Uterus (tissue), 4 donors: ENCODE measurements around the gene TP53BP1. TPM values are rescaled to one million over a fixed set of nuclear protein-coding genes. Genes with fewer than 3 reads are reported as not detected.

Source experiments
- DNase-seq, 2 donors: peaks; one replicate each; pipeline ENCODE4 v3.0.0-alpha.2; 2019 to 2020
- H3K27ac ChIP-seq, 2 donors: fragments of 200-600 bp; sonication (generic); 1 replicate in 1 of 2; 2 replicates in 1 of 2; pipeline ENCODE4 v1.5.1; 2016 to 2018
- H3K27me3 ChIP-seq, 2 donors: fragments of 200-600 bp; sonication (generic); one replicate each; pipeline ENCODE4 v1.5.1; 2018 to 2019; ENCODE audit warnings: control low read depth in 1 of 2
- H3K36me3 ChIP-seq, 2 donors: fragments of 200-600 bp; sonication (generic); one replicate each; pipeline ENCODE4 v1.5.1; 2019; ENCODE audit warnings: control low read depth in 1 of 2
- H3K4me1 ChIP-seq, 2 donors: fragments of 200-600 bp; sonication (generic); one replicate each; pipeline ENCODE4 v1.5.1; 2018 to 2019; ENCODE audit warnings: control low read depth in 1 of 2
- H3K4me3 ChIP-seq, 2 donors: fragments of 200-600 bp; sonication (generic); 1 replicate in 1 of 2; 2 replicates in 1 of 2; pipeline ENCODE4 v1.5.1; 2018 to 2019; ENCODE audit warnings: mild to moderate bottlenecking in 1 of 2
- H3K9me3 ChIP-seq, 2 donors: fragments of 200-600 bp; sonication (generic); one replicate each; pipeline ENCODE4 v1.5.1; 2019; ENCODE audit warnings: control low read depth in 1 of 2
- CTCF ChIP-seq, 4 experiments: fragments of 200-600 bp in 2 of 4; fragments of 450-650 bp in 2 of 4; sonication (generic) in 2 of 4; IDR thresholded peaks; one replicate each; pipeline ENCODE4 v1.5.1; 2016 to 2019; ENCODE audit warnings: antibody characterized with exemption in 4 of 4, mild to moderate bottlenecking in 2 of 4, moderate library complexity in 1 of 4
- POLR2A ChIP-seq, 2 donors: fragments of 450-650 bp; IDR thresholded peaks; one replicate each; pipeline ENCODE4 v1.6.1; 2016; ENCODE audit warnings: antibody characterized with exemption in 2 of 2, mild to moderate bottlenecking in 1 of 2, moderate library complexity in 1 of 2
- intact Hi-C: fragments of 100-400 bp; cut with DNase I; formaldehyde crosslinking; loops from one replicate; pipeline ENCODE4 v1.15.1; 2023; ENCODE audit warnings: low total_unique reads
- total RNA-seq, 4 donors: library from RNA; depleted of rRNA in 3 of 4; stranded (reverse); fragments of >200 nt in 3 of 4; gene quantifications; one replicate each; pipeline versions ENCODE4 v1.1.0 to v1.2.4, GENCODE V29; 2014 to 2023
- donor health status: DM: yes; HTN: yes; CAD: no.

Gene TP53BP1
- total RNA-seq, 4 donors from 2014 or later, result 30.2 to 150 (median 51.4) TPM

GRCh38 chr15:43412096-43412495, 80.9 kb downstream of the TP53BP1 start:
- no peak for TF ChIP-seq CTCF (IDR thresholded peaks at IDR 0.05)
- TF ChIP-seq POLR2A (IDR thresholded peaks at IDR 0.05), result no peak
- intact Hi-C loops, result no loop called here
- no peak overlapping the region for H3K27ac ChIP-seq
- no peak overlapping the region for H3K4me3 ChIP-seq
- H3K36me3 ChIP-seq, result no peaks in the 10 kb centered on the region
- H3K9me3 ChIP-seq, result no peaks in the 10 kb centered on the region
- H3K27me3 ChIP-seq, result no peaks in the 10 kb centered on the region
- H3K4me1 ChIP-seq, result no peaks in the 10 kb centered on the region
- DNase-seq, result no peak

- no peaks in the 10 kb centered on the region for H3K36me3 ChIP-seq
- intact Hi-C loops, result no loop called here
Observed at GRCh38 chr15:43410572-43411214, 82.3 kb downstream of the TP53BP1 start.

GRCh38 chr15:43408789-43409188, 84.2 kb downstream of the TP53BP1 start:
- intact Hi-C loops, result no loop called here
- TF ChIP-seq POLR2A (IDR thresholded peaks at IDR 0.05), result no peak
- TF ChIP-seq CTCF (IDR thresholded peaks at IDR 0.05), result no peak
- DNase-seq, result no peak
- no peak overlapping the region for H3K27ac ChIP-seq
- H3K27me3 ChIP-seq, result no peaks in the 10 kb centered on the region
- H3K4me1 ChIP-seq, result no peaks in the 10 kb centered on the region
- no peaks in the 10 kb centered on the region for H3K36me3 ChIP-seq
- no peaks in the 10 kb centered on the region for H3K9me3 ChIP-seq
- H3K4me3 ChIP-seq, result no peak overlapping the region

More at GRCh38 chr15:43410572-43411214, 82.3 kb downstream of the TP53BP1 start:
- no peak for DNase-seq
- H3K4me1 ChIP-seq, result no peaks in the 10 kb centered on the region
- no peak overlapping the region for H3K4me3 ChIP-seq
- no peaks in the 10 kb centered on the region for H3K9me3 ChIP-seq
- H3K27me3 ChIP-seq, result no peaks in the 10 kb centered on the region
- TF ChIP-seq POLR2A (IDR thresholded peaks at IDR 0.05), result no peak
- TF ChIP-seq CTCF (IDR thresholded peaks at IDR 0.05), result no peak
- no peak overlapping the region for H3K27ac ChIP-seq

- no peak overlapping the region for H3K4me3 ChIP-seq
- no peak overlapping the region for H3K27ac ChIP-seq
- no peaks in the 10 kb centered on the region for H3K4me1 ChIP-seq
- DNase-seq, result no peak
- no peaks in the 10 kb centered on the region for H3K9me3 ChIP-seq
- H3K36me3 ChIP-seq, result no peaks in the 10 kb centered on the region
- H3K27me3 ChIP-seq, result no peaks in the 10 kb centered on the region
- no peak for TF ChIP-seq POLR2A (IDR thresholded peaks at IDR 0.05)
- TF ChIP-seq CTCF (IDR thresholded peaks at IDR 0.05), result no peak
- intact Hi-C loops, result no loop called here
Observed at GRCh38 chr15:43406808-43407207, 86.1 kb downstream of the TP53BP1 start.

- intact Hi-C loops, result no loop called here
- H3K27ac ChIP-seq, result no peak overlapping the region
- DNase-seq, result no peak
- TF ChIP-seq POLR2A (IDR thresholded peaks at IDR 0.05) (no peak), CTCF (IDR thresholded peaks at IDR 0.05) (no peak)
- H3K4me3 ChIP-seq, result no peak overlapping the region
- no peaks in the 10 kb centered on the region for H3K36me3 ChIP-seq
- no peaks in the 10 kb centered on the region for H3K27me3 ChIP-seq
- no peaks in the 10 kb centered on the region for H3K4me1 ChIP-seq
- no peaks in the 10 kb centered on the region for H3K9me3 ChIP-seq
Observed at GRCh38 chr15:43406189-43406588, 86.8 kb downstream of the TP53BP1 start.
